Measurements from ENCODE around the gene RIMBP3C.
"Not testable (repeated sequence)": the region's sequence is repeated elsewhere in the genome, so short reads cannot be mapped to it uniquely, and the experiment has no call there.

RIMBP3C gene

DNA sequence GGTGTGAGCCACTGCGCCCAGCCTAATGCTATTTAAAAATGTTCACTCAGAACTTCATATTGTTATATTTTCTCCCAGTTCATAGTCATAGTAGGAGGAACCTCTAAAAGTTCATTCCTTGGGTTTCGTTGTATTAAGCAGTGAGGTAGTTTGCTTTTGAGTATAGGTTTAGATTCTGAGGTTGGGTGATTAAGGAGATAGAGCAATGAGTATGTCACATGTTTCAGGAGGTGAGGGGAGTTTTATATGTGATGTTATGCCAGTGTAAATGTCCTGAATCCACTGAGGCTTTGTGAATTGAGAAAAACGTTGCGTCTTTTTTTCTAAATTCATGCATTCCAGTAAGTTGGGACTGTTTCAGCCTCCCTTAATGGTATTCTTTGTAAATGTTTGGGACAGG lies 20.4 kb upstream of the RIMBP3C start:
- DNase-seq, result no peak

DNA sequence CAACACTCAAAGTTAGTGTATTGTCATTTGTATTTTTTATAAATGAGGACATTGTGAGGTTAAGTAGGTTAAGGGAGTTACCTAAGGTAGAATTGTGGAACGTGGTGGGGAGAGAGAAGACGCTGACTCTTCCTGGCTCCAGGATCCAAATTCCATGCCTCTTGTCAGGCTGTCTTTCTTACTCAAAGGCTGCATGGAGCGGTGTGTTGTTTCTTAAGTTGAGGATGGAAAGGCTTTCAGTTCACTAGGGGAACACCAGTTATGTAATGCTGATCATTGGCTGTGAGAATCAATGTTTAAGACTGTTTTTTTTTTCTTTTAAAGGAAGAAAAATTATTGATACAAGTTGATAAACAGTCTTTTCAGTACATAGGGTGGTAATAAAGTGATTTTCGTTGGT lies 19.1 kb upstream of the RIMBP3C start:
- no peak for DNase-seq

DNA sequence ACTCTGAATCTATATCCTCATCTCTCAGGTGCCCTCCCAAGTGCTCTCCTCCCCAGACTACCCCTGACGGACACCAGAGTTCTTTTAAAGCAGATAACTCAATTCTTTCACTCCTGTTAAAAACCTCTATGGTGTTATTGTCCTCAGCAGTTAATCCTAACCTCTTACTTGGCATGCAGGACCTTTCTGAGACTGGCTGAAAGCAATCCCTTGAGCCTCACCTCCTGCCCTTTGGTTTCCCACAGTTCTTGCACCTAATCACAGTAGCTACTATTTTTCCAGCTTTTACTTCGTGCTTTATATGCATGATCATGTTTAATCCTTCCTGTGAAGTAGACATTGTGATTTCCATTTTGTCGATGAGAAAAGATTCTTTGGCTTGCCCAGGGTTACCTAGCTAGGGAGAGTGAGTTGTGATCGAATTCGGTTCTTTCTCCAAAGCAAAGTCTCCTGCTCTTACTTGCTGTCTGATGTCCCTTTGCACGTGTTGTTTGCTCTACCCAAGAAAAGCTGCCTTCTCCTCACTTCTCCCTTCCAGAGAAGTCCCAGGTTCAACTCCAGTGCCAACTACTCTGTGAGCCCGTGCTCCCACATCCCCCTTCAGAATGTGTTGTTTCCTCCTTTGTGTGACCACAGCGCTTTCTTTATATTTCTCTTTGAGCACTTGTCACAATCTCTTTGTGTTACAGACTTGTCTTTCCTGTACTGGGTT lies 18.4 kb upstream of the RIMBP3C start:
- DNase-seq, result no peak

DNA sequence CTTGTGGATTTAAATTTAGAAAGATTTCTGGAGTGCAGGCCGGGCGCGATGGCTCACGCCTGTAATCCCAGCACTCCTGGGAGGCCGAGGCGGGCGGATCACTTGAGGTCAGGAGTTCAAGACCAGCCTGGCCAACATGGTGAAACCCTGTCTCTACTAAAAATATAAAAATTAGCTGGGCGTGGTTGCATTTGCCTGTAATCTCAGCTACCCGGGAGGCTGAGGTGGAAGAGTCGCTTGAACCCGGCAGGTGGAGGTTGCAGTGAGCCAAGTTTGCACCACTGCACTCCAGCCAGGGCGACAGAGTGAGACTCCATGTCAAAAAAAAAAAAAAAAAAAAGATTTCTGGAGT lies 17.8 kb upstream of the RIMBP3C start:
- DNase-seq, result not testable (repeated sequence)

DNA sequence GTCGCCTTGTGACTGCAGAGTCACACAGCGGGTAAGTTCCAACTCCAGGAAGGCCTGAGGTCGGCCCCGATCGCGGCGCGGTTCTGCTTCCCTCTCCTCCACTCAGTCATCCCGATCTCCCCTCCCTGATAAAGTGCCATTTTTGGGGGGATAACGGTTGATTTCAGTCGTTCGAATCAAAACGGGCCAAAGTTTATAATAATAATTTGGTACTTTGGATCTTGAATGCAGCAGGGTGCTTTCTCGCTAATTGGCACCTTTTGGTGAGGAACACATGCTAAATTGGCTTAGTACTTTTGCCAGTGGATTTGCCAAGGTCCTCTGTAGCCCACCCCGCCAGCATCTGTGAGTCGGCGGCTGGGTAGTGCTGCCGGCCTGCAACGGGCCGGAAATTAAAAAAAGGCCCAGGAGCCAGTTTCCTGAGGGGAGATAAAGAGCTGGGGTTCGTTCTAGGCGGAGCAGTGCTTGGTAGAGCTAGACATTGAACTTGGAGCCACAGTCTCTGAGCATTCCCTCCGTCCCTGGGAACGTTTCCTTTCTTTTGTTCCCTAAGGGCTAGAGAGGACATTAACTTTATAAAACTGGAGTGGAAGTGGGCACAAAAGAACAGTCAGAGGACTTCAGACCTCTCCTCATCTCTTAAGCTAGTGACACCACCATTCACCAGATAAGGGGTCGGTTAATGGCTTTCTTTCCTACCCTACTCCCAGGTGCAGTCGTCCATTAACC lies 17.2 kb upstream of the RIMBP3C start:
- no peak for DNase-seq

DNA sequence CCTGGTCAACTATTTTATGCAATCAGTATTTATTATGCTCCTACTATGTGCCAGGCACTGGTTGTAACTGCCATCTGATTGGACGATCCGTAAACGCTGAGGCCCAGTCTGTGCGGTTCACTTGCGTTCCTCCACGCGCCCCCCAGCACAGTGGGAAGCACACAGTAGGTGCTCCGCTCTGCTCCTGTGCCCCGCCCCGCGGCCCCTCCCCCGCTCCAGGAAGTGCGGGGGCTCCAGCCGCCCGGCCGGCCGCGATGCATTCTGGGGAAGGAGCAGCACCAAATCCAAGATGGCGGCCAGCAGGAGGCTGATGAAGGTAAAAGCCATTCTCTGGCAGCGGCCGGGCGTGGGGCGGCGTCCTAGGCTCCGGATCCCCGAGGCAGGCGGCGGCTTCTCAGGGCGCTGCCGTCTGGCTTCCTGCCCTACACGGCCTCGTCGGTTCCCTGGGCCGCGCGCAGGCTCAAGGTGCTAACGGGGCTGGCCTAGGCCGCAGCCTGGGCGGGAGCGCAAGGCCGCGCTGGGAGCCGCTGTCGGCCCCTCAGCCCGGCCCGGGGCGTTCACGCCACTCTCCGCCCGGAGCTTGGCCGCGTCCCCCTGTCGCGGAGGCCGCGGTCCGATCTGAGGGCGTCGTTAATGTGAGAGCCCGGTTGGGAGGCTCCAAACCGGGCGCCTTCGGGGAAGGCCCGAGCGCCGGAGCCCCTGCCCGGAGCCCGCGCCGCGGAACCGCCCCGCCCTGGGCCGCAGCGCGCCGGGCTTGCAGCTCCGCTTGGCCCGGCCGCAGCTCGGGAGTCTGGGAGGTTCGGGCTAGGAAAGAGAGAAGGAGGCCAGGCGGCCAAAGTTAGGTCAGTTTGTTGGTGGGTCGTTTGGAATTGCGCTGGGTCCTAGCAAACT lies 16.4 kb upstream of the RIMBP3C start, which contains the start of gene UBE2L3:
UBE2L3 (plus strand) TSS at position 259 of the 891 bp plus-strand sequence; CDS start at position 290, 31 bp downstream.
- peak in 1 of 2 experiments; percentile 71 for DNase-seq

DNA sequence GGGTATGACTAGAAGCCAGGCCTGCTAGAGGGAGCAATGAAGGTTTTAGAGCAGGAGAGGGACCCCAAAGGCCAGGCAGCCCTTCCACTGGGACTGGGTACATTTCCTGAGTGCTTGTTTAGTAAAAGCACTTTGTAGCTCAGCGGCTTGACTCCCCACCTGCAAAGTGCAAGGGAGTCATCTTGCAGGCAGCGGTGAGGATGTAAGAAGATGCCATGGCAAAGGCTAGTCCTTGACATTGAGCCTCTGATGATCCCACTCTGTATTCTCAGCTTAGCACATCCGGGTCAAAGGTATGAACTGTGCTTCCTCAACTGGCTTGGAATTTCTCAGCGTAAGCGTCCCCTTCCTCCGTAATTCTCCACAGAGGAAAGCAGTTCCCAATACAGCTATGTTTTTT lies 13.2 kb upstream of the RIMBP3C start:
- no peak for DNase-seq

DNA sequence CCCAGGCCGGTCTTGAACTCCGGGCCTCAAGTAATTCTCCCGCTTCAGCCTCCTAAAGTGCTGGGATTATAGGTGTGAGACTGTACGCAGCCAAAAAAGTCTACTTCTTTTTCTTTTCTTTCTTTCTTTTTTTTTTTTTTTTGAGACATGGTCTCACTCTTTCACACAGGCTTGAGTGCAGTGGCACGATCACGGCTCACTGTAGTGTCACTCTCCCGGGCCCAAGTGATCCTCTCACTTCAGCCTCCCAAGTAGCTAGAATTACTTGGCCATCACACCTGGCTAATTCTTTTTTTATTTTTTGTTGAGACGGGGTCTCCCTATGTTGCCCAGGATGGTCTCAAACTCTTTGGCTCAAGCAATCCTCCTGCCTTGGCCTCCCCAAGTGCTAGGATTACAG lies 12.7 kb upstream of the RIMBP3C start:
- no peak for DNase-seq

DNA sequence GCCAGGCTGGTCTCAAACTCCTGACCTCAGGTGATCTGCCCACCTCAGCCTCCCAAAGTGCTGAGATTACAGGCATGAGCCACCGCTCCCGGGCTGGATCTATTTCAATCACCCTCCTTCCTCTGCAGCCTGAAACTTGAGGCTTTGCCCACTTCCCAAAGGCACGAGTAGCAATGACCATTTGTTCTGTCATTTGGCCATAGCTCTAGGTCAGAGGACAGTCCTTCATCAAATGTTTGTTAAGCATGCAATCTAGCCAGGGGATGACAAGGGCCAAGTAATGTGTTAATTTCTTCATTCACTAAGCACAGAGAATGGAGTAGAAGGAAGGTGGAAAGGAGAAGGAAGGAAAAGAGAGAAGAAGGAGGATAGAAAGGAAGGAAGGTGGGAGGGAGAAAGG lies 9.4 kb upstream of the RIMBP3C start:
- not testable (repeated sequence) for DNase-seq

DNA sequence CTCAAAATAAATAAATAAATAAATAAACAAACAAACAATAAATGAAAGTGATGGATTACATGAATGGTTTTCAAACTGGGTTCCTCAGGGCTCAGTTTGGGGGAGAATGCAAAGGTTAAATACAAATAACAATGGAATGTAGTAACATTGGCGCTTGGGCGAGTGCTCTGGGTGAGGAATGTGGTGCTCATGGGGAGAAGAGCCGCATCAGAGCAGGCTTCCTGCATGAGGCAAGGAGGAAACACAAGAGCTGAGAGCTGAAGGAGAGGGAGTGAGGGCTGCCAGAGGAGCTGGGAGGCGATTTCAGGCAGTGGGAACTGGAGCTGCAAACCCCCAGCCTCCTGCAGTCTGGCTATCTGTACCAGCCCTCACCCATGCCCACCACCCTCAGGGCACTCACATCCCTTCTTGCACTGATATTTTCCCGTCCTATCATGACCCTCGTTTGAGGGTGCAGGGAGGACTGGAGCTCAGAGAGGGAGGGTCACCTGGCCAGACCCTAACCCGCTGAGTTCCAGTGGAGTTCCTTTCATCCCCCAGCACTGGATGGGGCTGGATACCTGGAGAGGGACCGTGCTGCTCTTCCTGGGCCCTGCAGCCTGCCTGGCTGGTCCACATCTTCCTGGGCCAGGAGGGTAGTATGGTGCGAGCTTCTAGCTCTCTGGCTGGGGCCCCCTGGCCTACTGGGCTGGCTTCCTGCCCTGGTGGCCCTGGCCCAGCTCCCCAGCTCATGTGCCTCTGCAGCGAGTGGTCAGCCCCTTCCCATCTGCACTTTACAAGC lies 8.3 kb upstream of the RIMBP3C start:
- not testable (repeated sequence) for DNase-seq

DNA sequence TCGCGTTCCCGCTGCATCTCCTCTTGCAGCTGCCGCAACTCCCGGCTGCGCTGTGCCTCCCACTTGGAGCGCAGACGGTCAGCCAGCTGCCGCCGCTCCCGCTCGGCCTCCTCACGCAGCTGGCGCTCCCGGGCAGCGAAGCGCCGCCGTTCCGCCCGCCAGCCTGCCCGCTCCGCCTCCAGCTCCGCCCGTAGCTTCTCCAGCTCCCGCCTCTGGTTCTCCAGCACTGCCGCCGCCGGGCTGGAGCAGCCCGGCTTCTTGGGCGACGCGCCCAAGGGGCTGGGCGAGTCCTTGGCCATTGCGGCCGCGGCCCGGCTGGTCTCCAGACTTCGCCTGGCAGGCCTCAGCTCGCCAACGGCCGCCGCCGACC lies 598 bp downstream of the RIMBP3C start:
- DNase-seq, result not testable (repeated sequence)

DNA sequence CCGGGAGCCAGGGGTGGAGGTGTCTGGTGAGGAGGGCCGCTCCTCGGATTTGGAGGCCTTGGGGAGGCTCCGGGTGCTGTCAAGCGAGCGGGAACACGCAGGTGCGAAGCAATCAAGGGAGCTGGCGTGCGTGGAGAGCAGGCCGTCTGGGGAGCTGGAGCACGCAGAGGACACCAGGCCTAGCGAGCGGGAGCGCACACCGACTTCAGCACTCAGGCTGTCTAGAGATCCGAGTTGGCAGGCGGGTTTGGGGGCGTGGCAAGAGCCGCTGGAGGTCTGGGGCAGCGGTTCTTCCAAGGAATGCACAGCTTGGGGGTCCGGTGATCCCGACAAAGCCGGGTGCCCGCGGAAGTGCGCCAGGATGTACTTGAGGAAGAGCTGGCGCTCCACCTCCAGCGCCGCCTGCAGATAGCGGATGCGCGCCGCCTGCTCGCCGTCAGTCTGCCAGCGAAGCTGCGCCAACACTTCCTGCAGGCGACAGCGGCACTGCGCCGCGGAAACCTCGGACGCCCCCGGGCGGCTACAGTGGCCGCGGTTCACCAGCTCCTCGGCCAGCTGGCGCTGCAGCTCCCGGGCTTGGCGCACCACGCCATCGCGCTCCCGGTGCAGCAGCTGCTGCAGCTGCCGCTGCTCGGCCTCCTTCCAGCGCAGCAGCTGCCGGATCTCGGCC lies 1.1 kb downstream of the RIMBP3C start:
- not testable (repeated sequence) for DNase-seq

DNA sequence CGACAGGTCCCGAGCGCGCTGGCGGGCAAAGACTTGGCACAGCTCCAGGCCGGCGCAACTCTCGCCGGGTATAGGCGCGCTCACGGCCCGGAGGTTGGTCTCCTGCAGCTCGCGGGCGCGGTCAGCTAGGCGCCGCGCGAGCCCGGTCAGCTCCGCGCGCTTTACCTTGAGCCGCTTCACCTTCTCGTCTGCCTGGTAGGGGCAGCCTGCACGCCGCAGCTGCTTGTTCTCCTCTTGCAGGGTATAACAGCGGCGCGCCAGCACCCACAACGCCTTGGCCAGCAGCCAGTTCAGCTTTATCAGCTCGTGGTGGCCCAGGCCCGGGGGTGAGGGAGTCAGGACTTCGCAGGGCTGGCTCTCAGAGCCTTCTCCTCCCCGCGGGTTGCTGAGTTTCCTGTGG lies 1.7 kb downstream of the RIMBP3C start:
- DNase-seq, result not testable (repeated sequence)

DNA sequence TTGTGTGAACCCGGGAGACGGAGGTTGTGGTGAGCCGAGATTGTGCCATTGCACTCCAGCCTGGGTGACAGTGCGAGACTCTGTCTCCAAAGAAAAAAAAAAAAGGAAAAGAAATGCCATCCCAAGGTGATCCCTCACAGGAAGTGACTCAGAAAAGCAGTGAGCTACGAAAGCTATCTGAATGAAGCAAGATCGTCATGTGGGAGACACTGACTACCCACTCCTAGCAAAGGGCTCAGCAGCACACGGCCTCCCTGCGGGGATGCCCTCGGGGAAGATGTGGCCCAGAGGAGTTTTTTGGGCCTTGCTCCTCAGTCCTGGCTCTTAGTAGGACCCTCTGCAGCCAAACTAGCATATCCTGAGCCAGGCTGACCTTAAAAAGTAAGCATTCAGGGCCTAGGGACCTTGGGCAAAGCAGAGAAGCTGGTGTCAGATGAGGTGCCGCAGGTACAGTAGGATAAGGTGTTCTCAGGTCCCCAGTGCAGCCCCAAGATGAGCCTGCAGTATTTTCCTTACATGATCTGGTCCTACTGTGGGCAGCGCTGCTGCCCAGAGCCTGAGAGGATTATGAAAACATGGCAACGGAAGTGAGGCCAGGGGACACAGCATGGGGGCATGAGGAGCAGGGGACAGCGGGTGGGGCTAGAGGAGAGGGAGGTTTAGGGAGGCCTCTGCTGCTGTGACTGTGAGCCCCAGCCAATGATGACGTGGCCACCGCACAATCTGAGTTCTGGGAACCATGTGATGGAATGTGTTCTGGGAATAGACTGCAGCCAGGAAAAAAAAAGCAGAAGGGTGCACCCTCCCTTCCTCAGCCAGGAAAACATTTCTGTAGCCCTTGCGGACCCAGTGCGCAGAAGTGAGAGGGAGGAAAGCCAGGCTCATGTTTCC lies 6.6 kb downstream of the RIMBP3C start:
- not testable (repeated sequence) for DNase-seq

DNA sequence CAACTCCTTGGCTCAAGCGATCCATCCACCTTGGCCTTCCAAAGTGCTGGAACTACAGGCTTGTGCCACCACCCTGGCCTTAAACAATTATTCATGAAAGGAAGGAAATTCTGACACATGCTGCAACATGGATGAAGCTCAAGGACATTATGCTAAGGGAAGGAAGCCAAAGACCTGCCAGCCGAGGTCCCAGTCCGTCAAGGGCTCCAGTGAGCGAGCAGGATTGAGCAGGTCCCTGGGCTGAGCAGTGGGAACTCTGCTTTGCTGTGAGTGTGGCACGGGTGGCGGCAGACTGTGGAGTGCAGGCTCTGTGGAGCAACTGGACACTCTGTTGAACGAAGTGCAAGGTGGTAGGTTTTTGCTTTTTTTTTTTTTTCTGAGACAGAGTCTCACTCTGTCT lies 11.4 kb downstream of the RIMBP3C start:
- DNase-seq, result not testable (repeated sequence)

DNA sequence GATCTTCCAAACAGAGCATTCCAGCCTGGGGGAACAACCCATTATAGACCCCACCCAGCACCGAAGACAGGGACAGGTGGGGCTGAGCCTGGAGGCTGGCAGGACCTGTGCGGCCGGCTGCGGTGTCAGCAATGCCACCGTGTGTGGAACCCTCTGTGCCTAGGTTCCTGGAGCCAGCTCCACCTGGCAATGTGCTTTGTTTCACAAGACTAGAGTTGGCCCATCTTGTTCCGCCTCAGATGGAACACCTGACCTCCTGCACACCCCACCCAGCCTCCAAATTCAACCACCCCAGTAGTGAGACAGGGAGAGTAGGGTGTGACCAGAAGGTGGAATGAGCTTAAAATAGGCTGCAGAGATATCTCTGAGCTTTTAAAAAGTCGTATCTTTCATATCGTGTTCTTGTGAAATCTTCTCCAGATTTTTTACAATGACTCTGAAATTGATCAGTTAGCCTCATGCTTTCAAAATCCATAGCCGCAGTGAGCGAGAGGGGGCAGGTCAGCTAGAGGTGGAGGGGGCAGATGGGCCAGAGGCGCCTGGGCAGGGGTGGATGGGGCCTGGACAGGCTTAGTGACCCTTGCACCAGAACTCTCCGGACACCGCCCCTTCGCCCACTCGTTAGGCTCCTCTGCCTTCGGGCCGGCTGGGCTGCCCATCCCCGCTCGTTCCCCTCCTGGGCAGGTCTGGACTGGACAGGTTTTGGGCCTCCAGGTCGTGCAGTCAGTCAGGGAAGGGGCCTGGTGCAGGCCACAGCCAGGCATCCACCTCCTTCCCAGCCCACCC lies 18.2 kb downstream of the RIMBP3C start:
- DNase-seq, result not testable (repeated sequence)

DNA sequence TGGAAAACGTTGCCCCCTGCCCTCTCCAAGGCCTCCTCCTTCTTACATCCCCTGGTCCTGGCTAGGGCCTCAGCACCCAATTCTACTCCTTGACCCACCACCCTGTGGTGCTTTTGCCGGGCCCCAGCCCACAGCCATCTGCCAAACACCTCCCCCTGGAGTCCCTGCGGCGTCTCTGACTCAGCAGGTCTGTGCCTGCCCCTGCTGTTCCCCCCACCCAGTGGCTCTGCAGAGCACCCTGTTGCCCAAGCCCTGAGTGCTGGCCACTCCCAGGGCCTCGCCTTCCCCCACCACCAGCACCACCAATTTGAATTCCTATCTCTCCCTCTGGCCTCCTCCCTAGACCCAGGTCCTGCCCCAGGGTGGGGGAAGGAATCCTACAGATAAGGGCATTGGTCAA lies 19.7 kb downstream of the RIMBP3C start:
- DNase-seq, result not testable (repeated sequence)

DNA sequence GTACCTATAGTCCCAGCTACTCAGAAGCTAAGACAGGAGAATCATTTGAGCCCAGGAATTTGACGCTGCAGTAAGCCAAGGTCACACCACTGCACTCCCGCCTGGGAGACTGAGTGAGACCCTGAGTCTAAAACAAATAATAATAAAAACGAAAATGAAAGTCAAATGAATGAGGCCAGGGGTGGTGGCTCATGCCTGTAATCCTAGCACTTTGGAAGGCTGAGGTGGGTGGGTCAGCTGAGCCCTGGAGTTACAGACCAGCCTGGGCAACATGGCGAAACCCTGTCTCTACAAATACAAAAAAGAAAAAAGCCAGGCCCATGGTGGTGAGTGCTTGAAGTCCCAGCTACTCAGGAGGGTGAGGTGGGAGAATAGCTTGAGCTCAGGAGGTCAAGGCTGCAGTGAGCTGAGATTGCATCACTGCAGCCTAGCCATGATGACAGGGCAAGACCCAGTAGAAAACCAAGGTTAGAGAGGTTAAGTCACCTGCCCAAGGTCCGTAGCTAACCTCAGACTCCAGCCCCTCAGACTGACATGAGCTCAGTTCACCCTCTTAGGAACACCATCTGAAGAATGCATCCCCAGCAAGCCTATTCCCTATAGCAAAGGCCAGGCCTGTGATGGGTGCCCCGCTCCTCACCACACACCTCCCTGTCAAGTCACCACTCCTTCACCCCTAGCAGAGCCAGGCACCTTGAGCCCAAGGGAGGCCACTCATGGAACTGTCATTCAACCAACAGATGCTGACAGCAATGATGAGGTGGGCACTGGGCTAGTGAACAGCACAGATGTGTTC lies 24.4 kb downstream of the RIMBP3C start:
- DNase-seq, result not testable (repeated sequence)
